Lung (tissue), 12 donors: Measurements from ENCODE around the gene LTV1. TPM values are rescaled to one million over a fixed set of nuclear protein-coding genes. Genes with fewer than 3 reads are reported as not detected.
"Not testable (repeated sequence)": the region's sequence is repeated elsewhere in the genome, so short reads cannot be mapped to it uniquely, and the experiment has no call there.

ENCODE experiments used
- ATAC-seq: fragments of 200-7000 bp; cut with Tn5 transposase; one replicate; pipeline ENCODE4 v1.9.1; 2020; ENCODE audit warnings: moderate number of reproducible peaks; ENCODE audit not compliant: insufficient read depth, low FRiP score
- DNase-seq, 3 donors: peaks; one replicate each; pipeline ENCODE4 v3.0.0-alpha.2; 2013 to 2017
- H3K27ac ChIP-seq, 2 donors: one replicate each; pipeline ENCODE4 v1.5.1; 2013; ENCODE audit warnings: mild to moderate bottlenecking in 2 of 2, moderate library complexity in 2 of 2, control low read depth in 1 of 2, inconsistent platforms in 1 of 2, low read depth in 1 of 2, low read length in 1 of 2
- H3K27me3 ChIP-seq, 3 donors: one replicate each; pipeline ENCODE4 v1.5.1; 2013; ENCODE audit warnings: low read length in 2 of 3; ENCODE audit not compliant: control insufficient read depth in 3 of 3, insufficient read depth in 3 of 3
- H3K36me3 ChIP-seq, 4 donors: one replicate each; pipeline ENCODE4 v1.5.1; 2013; ENCODE audit warnings: low read length in 4 of 4, mild to moderate bottlenecking in 1 of 4, moderate library complexity in 1 of 4; ENCODE audit not compliant: control insufficient read depth in 4 of 4, insufficient read depth in 4 of 4
- H3K4me1 ChIP-seq, 5 donors: one replicate each; pipeline ENCODE4 v1.5.1; 2013; ENCODE audit warnings: low read length in 5 of 5, mild to moderate bottlenecking in 2 of 5, moderate library complexity in 1 of 5; ENCODE audit not compliant: control insufficient read depth in 5 of 5, insufficient read depth in 5 of 5
- H3K4me3 ChIP-seq: one replicate; pipeline ENCODE4 v1.5.1; 2013; ENCODE audit warnings: mild to moderate bottlenecking, control low read depth, moderate library complexity
- H3K9ac ChIP-seq, 2 donors: one replicate each; pipeline ENCODE4 v1.5.1; 2013; ENCODE audit warnings: low read length in 2 of 2, control low read depth in 1 of 2; ENCODE audit not compliant: insufficient read depth in 1 of 2
- H3K9me3 ChIP-seq, 4 donors: one replicate each; pipeline ENCODE4 v1.5.1; 2013; ENCODE audit warnings: low read length in 3 of 4, mild to moderate bottlenecking in 1 of 4, moderate library complexity in 1 of 4; ENCODE audit not compliant: control insufficient read depth in 4 of 4, insufficient read depth in 3 of 4
- WGBS, 2 donors: extraction: QIAGEN DNeasy Blood & Tissue Kit; methylation state at CpG; one replicate each; pipeline ENCODE4 v1.1.7; 2013; 5-methylcytosine and 5-hydroxymethylcytosine counted together
- polyA plus RNA-seq, 2 donors: library from polyadenylated mRNA; stranded (reverse); fragments of 200-250 nt; gene quantifications; one replicate each; pipeline ENCODE4 v1.2.1, GENCODE V29; 2013
- total RNA-seq, 2 donors: library from RNA; depleted of rRNA in 1 of 2; stranded (reverse); fragments of >200 nt in 1 of 2; gene quantifications; one replicate each; pipeline ENCODE4 v1.2.1, GENCODE V29; 2014 to 2021
- TF ChIP-seq, protein P1 (sequence below): IDR thresholded peaks from 2 replicates; pipeline ENCODE4 v1.5.1; 2012; ENCODE audit warnings: mild to moderate bottlenecking; ENCODE audit errors: control extremely low read depth, extremely low read depth
- donor health status: control.
- donor health status: control.
- donor health status: Bipolar disorder and iron deficiency.
- donor health status: healthy.
- donor health status: DM: yes; HTN: yes; CAD: no.

Gene LTV1
- total and polyA plus RNA-seq, 4 donors, result 15.6 to 31.9 (median 26.4) TPM

DNA sequence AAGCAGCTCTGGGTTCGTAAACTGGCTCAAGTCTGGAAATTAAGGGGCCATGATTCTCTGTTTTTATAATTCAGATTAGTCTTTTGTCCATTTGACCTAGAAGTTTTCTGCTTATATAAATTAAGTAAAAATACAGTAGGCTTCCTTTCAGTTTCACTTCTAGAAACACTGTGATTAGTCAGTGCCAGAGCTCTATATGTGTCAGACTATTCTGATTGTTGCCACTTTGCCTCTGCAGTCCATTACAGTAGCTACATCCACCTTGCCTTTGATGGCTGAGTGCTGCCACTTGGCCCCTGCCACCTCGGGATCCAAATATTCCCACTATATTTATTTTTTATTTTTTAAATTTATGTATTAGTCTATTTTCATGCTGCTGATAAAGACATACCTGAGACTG is 29.1 kb downstream of the LTV1 start:
- no peak overlapping the region for H3K4me3 ChIP-seq
- H3K27ac ChIP-seq, result no peak overlapping the region
- DNase-seq (no peak), ATAC-seq (no peak)
- peaks cover 0 to 3% (median 0%) of the 10 kb centered on the region in 4 donors for H3K9me3 ChIP-seq
- H3K4me1 ChIP-seq, result no peaks in the 10 kb centered on the region
- 87 to 96% methylated on average over 2 of the region's 2 CpGs for WGBS, 2 donors
- TF ChIP-seq, protein P1, sequence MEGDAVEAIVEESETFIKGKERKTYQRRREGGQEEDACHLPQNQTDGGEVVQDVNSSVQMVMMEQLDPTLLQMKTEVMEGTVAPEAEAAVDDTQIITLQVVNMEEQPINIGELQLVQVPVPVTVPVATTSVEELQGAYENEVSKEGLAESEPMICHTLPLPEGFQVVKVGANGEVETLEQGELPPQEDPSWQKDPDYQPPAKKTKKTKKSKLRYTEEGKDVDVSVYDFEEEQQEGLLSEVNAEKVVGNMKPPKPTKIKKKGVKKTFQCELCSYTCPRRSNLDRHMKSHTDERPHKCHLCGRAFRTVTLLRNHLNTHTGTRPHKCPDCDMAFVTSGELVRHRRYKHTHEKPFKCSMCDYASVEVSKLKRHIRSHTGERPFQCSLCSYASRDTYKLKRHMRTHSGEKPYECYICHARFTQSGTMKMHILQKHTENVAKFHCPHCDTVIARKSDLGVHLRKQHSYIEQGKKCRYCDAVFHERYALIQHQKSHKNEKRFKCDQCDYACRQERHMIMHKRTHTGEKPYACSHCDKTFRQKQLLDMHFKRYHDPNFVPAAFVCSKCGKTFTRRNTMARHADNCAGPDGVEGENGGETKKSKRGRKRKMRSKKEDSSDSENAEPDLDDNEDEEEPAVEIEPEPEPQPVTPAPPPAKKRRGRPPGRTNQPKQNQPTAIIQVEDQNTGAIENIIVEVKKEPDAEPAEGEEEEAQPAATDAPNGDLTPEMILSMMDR, result no peak
- peaks cover 0 to 5% (median under 1%) of the 10 kb centered on the region in 4 donors for H3K36me3 ChIP-seq
- H3K27me3 ChIP-seq, result no peaks in the 10 kb centered on the region
- no peak overlapping the region for H3K9ac ChIP-seq

DNA sequence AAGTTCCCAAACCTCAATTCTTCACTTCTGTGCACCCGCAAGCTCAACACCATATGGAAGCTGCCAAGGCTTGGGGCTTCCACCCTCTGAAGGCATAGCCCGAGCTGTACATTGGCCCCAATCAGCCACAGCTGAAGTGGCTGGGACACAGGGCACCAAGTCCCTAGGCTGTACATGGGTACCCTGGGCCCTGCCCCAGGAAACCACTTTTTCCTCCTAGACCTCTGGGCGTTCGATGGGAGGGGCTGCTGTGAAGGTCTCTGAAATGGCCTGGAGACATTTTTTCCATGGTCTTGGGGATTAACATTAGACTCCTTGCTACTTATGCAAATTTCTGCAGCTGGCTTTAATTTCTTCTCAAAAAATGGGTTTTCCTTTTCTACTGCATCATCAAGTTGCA is 30.5 kb downstream of the LTV1 start:
- not testable (repeated sequence) for H3K4me1 ChIP-seq, H3K4me3 ChIP-seq, H3K27me3 ChIP-seq, H3K9me3 ChIP-seq, H3K9ac ChIP-seq, DNase-seq, ATAC-seq, H3K27ac ChIP-seq, H3K36me3 ChIP-seq
- 94 to 95% methylated on average over 4 of the region's 4 CpGs for WGBS, 2 donors

DNA sequence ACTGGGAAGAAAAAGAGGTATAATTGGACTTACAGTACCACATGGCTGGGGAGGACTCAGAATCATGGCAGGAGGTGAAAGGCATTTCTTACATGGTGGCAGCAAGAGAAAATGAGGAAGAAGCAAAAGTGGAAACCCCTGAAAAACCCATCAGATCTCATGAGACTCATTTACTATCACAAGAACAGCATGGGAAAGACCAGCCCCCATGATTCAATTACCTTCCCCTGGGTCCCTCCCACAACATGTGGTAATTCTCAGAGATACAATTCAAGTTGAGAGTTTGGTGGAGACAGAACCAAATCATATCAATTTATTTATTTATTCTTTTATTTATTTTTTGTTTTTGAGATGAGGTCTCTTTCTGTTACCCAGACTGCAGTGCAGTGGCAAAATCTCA is 31.4 kb downstream of the LTV1 start:
- not testable (repeated sequence) for H3K27me3 ChIP-seq, H3K4me1 ChIP-seq, H3K4me3 ChIP-seq, H3K27ac ChIP-seq, H3K9ac ChIP-seq, H3K9me3 ChIP-seq, H3K36me3 ChIP-seq, DNase-seq, ATAC-seq

DNA sequence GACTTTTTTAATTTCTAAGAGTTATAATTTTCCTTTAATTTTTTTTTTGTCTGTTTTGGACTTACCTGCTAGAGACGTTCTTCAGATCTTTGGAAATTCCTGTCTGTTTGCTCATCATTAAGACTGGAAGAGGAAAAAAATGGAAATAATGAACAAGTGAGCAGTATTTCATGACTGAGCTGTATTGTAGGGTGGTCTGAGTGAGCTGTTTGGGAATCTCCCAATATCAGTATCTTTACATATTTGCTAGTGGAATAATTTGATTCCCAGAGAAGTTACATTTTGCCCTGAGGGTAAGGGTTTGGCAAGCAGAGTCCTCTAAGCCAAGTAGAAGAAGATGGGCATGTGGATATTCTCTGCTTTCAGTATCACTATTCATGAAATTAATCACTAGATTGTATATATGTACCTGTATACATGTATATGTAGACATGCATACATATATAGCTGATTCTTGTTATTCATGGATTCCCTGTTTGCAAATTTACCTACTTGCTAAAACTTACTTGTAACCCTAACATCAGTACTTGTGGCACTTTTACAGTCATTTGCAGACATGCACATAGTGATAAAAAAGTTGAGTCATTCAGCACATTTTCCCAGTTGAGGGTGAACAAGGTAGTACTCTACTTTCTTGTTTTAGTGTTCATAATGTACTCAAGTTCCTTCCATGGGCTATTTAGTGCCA is 34.6 kb downstream of the LTV1 start:
- Histone ChIP-seq H3K9ac (no peak overlapping the region), H3K4me3 (no peak overlapping the region), H3K4me1 (no peaks in the 10 kb centered on the region), H3K36me3 (no peaks in the 10 kb centered on the region), H3K27me3 (no peaks in the 10 kb centered on the region), H3K9me3 (peaks cover 0 to 3% (median 1%) of the 10 kb centered on the region in 4 donors), H3K27ac (no peak overlapping the region)
- WGBS, 2 donors, result 95% methylated on average over 1 of the region's 1 CpG; no CpG with 5 or more reads in 1 of the 2 donors
- DNase-seq (no peak), ATAC-seq (no peak)
- TF ChIP-seq, protein P1, result no peak
